ENCODE results near the gene GPR153. TPM values are rescaled to one million over a fixed set of nuclear protein-coding genes. Genes with fewer than 3 reads are reported as not detected.

The GPR153 gene
- total and polyA plus RNA-seq, 2 of the 8 experiments (the other 6 are each of a cell fraction or from before 2014, with no cell fraction given), result 5.7 to 8.1 TPM

GRCh38 chr1:6243993-6244392, 16.9 kb downstream of the GPR153 start, which contains the start of gene HES3 (continued):
- no peak for TF ChIP-seq CTCF (IDR thresholded peaks at IDR 0.05; ENCODE audit: control extremely low read depth in 1 of 3, insufficient read depth in 1 of 3, low read depth in 1 of 3, low read length in 3 of 3)
- TF ChIP-seq JUND (IDR thresholded peaks at IDR 0.05; ENCODE audit: low read length), result no peak
- TF ChIP-seq KDM5A (IDR thresholded peaks at IDR 0.05; ENCODE audit: low read length), result no peak
- no peak for TF ChIP-seq CHD1 (IDR thresholded peaks at IDR 0.05; ENCODE audit: low read depth, low read length)
- no peak; the same call in 1 of the 2 replicates for TF ChIP-seq POLR2AphosphoS5 (IDR thresholded peaks at IDR 0.05; ENCODE audit: low read depth, low read length)
- no peak for TF ChIP-seq NRF1 (IDR thresholded peaks at IDR 0.05; ENCODE audit: low read depth, low read length)
- no peak for TF ChIP-seq JUN (IDR thresholded peaks at IDR 0.05; ENCODE audit: low read depth, low read length)
- TF ChIP-seq SIRT6 (IDR thresholded peaks at IDR 0.05; ENCODE audit: low read length), result no peak
- TF ChIP-seq EGR1 (IDR thresholded peaks at IDR 0.05; ENCODE audit: borderline replicate concordance, low read depth, low read length), result no peak
- TF ChIP-seq TAF7 (optimal IDR thresholded peaks at IDR 0.05; ENCODE audit: borderline replicate concordance, low read depth, low read length), result no peak
- no peak for TF ChIP-seq BRCA1 (IDR thresholded peaks at IDR 0.05; ENCODE audit: low read depth, low read length)
- peak; percentile 81 for TF ChIP-seq TBP (IDR thresholded peaks at IDR 0.05; ENCODE audit: low read depth, low read length)
- no peak for TF ChIP-seq ATF3 (IDR thresholded peaks at IDR 0.05; ENCODE audit: insufficient read depth, low read depth, low read length)
- no peak for TF ChIP-seq SRF (IDR thresholded peaks at IDR 0.05; ENCODE audit: low read depth, low read length)
- no peak for TF ChIP-seq HDAC6 (IDR thresholded peaks at IDR 0.05; ENCODE audit: low read depth, low read length)
- no peak for TF ChIP-seq POU5F1 (IDR thresholded peaks at IDR 0.05; ENCODE audit: low read depth, low read length)

All from H1 (cell line).